Muscle layer of colon (tissue), 2 donors: ENCODE results near the gene EEA1.

ENCODE experiments used
- H3K27ac ChIP-seq: one replicate; pipeline ENCODE4 v1.7.0; 2013; ENCODE audit warnings: low read depth, mild to moderate bottlenecking, low read length, moderate library complexity
- H3K27me3 ChIP-seq, 2 donors: one replicate each; pipeline ENCODE4 v1.7.0; 2013; ENCODE audit warnings: low read length in 2 of 2, mild to moderate bottlenecking in 2 of 2; ENCODE audit not compliant: insufficient read depth in 2 of 2, control insufficient read depth in 1 of 2
- H3K36me3 ChIP-seq: one replicate; pipeline ENCODE4 v1.7.0; 2013; ENCODE audit warnings: mild to moderate bottlenecking, low read length; ENCODE audit not compliant: insufficient read depth
- H3K4me1 ChIP-seq: one replicate; pipeline ENCODE4 v1.7.0; 2013; ENCODE audit warnings: mild to moderate bottlenecking, low read length; ENCODE audit not compliant: insufficient read depth
- H3K4me3 ChIP-seq, 2 donors: one replicate each; pipeline ENCODE4 v1.7.0; 2013; ENCODE audit warnings: low read length in 2 of 2, low read depth in 1 of 2, mild to moderate bottlenecking in 1 of 2, moderate library complexity in 1 of 2
- H3K9ac ChIP-seq: one replicate; pipeline ENCODE4 v1.7.0; 2013; ENCODE audit warnings: low read length
- H3K9me3 ChIP-seq: one replicate; pipeline ENCODE4 v1.7.0; 2013; ENCODE audit warnings: mild to moderate bottlenecking, low read length
- donor health status: abdominal sarcoma.
- donor health status: Adenocarcinoma of cecum.

EEA1 gene

DNA sequence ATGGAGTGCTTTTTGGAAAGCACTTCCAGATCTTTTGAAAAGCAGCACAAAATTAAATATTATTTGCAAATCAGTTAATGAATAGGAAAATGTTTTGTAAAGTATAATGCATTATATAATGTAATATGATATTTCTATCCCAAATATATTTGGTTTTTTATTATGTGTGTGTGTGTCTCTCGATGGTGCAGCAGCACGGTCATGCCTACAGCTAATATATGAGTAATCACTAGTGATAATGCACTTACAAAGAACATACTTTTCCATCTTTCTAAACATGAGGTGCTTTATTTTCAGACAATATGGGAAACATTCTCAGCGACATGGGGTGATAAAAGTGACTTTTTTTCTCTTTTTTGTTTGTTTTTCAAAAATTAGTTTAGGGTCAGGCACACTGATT, 1.3 kb upstream of the EEA1 start:
- Histone ChIP-seq H3K27ac (peak overlapping the region; percentile 91), H3K9ac (no peak overlapping the region), H3K4me3 (no peak overlapping the region)

DNA sequence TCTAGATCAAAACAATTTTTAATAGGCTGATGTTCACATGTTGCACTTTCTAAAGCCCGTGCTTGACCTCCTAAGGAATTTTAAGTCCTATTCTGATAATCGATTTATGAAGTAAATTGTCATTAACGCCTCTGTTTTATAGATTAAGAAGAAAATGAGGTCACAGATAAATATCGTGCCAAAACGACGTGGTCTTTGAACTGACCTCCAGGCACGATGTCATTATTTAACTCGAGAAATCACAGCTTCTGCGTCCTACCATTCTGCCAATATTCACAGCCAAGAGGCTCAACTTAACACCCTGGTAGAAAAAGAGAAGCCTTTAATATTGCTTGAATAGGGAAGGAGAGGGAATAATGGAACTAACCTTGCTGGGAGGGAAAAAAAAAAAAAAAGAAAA, 888 bp upstream of the EEA1 start:
- H3K36me3 ChIP-seq = no peaks in the 10 kb centered on the region
- H3K27me3 ChIP-seq = no peaks in the 10 kb centered on the region
- peak overlapping the region; percentile 91 for H3K27ac ChIP-seq
- H3K9ac ChIP-seq = peak overlapping the region; percentile 96
- H3K4me3 ChIP-seq = peak overlapping the region; percentile 81 to 96
- H3K9me3 ChIP-seq = no peaks in the 10 kb centered on the region
- peaks cover 28% of the 10 kb centered on the region for H3K4me1 ChIP-seq

More for the DNA sequence above, 1.3 kb upstream of the EEA1 start:
- Histone ChIP-seq H3K9me3 (no peaks in the 10 kb centered on the region), H3K36me3 (no peaks in the 10 kb centered on the region), H3K27me3 (no peaks in the 10 kb centered on the region), H3K4me1 (peaks cover 24% of the 10 kb centered on the region)

DNA sequence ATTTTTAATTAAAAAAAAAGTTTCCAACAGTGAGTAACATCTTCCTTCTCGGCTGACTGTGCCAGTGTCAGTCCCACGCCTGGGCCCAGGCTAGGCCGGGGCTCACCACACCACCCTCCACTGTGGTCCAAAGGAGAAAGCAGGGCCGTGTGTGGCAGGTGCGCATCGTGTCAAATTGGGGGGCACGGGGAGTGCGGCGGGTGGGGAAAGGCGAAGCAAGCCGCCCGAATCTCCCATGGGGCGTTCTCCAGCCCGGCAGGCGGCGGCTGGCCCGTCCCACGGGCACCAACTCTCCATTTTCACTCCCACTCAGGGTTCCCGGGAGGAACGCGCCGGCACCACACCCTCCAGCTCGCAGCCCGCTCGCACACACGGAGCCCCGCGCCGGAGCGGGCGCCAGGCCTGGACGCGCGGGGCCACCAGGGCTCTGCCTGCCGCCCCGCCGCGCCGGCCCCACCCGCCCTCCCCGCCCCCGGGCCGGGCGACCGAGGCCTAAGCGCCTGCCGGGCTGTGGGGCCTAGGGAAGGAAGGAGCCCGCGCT, 604 bp downstream of the EEA1 start:
- Histone ChIP-seq H3K4me1 (peaks cover 35% of the 10 kb centered on the region), H3K4me3 (peak overlapping the region; percentile 58 to 78), H3K9ac (peak overlapping the region; percentile 80), H3K36me3 (no peaks in the 10 kb centered on the region), H3K9me3 (no peaks in the 10 kb centered on the region), H3K27me3 (no peaks in the 10 kb centered on the region), H3K27ac (peak overlapping the region; percentile 91)

DNA sequence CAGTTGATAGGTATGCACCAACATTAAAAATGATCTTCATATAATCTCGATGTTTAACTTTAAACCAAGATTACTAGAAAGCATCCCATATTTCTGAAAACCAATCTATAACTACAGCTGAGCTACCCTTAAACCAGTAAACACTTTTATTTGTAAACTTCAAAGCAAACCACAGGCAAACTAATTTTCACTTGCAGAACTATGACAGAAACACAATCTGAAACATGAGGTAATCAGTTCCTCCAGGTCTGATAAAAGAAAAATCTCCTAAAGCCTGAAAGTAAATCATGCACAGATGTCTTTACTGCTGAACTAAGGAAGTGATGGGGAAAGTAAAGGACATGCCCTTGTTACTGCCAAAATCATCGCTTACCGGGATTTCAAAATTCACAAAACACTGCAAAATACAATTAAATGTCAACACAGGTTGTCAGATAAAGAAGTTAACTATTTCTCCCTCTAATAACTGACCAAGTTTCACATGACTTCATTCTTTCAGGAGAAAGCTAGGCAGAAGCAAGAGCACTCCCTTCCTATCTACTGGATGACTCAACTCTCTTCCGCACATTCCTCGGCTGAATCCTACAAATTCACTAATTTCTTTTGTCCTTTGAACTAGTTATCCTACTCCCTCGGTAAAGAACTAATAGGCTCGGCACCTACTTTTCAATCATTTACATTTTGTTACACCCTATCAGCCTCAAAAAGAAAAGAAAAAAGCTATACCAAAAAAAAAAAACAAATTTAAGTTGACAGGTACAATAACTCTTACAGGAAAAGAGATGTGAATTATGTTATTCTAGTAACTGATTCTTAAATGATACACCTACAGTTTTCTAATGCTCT, 1.4 kb downstream of the EEA1 start:
- Histone ChIP-seq H3K4me3 (peak overlapping the region; percentile 13 to 58), H3K9ac (peak overlapping the region; percentile 80), H3K9me3 (no peaks in the 10 kb centered on the region)

DNA sequence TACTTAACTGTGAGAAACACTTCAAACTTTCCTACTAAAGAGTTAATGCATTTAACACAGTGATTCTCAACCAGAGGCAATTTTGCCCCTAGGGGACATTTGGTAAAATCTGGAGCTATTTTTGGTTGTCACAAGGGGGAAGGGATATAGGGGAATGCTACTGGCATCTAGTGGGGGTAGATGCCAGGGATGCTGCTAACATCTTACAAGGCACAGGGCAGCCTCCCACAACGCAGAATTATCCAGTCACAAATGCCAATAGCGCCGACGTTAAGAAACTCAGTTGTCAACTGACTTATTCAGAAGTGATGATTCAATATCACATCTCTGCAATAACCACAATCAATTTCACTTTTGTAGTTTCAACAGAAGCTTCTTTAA, 2.0 kb downstream of the EEA1 start:
- Histone ChIP-seq H3K27me3 (no peaks in the 10 kb centered on the region), H3K9ac (peak overlapping the region; percentile 80), H3K27ac (peak overlapping the region; percentile 53), H3K4me3 (peak overlapping the region in 1 of 2 donors; percentile 58), H3K9me3 (no peaks in the 10 kb centered on the region), H3K36me3 (no peaks in the 10 kb centered on the region), H3K4me1 (peaks cover 35% of the 10 kb centered on the region)

More for the DNA sequence above, 1.4 kb downstream of the EEA1 start:
- Histone ChIP-seq H3K4me1 (peaks cover 35% of the 10 kb centered on the region), H3K27ac (peak overlapping the region; percentile 91), H3K27me3 (no peaks in the 10 kb centered on the region), H3K36me3 (no peaks in the 10 kb centered on the region)

DNA sequence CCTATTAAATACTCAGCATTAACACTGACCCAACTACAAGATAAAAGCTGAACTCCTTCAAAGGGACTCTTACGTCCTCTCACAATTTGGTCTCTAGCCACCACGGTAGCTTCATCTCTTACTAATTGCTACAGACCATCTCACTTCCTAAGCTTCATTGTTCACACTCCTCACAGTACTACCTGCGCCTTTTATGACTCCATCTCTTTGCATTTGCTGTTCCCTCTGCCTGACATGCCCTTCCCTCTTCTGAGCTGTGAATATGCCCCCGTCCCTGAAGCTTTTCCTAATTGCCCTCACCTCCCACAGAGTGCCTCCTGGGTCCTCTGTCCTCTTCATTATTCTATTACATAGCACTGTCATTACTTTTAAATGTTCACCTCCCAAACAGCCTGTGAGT, 2.5 kb downstream of the EEA1 start:
- Histone ChIP-seq H3K9me3 (no peaks in the 10 kb centered on the region), H3K9ac (no peak overlapping the region), H3K4me3 (no peak overlapping the region), H3K4me1 (peaks cover 35% of the 10 kb centered on the region), H3K27ac (peak overlapping the region; percentile 53), H3K36me3 (no peaks in the 10 kb centered on the region), H3K27me3 (no peaks in the 10 kb centered on the region)

DNA sequence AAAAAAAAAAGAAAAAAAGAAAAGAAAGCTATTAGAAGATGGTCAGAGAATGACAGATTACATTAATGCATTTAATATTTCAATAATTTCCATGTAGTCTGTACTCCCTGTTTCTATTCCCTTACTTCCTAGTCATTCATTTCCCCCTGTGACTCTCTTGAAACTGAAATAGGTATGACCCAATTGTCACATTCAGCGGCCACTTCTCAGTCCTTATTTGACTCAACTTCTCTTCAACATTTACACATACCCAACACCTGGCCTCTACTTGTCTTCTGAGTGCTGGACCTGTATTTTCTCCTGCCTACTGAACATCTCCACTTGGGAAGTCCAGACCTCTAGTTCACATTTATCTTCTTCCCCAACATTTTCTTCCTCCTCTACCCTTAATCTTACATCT, 7.2 kb downstream of the EEA1 start:
- H3K27ac ChIP-seq = no peak overlapping the region
- H3K27me3 ChIP-seq = no peaks in the 10 kb centered on the region
- no peaks in the 10 kb centered on the region for H3K9me3 ChIP-seq
- peaks cover 19% of the 10 kb centered on the region for H3K4me1 ChIP-seq
- H3K9ac ChIP-seq = no peak overlapping the region
- no peaks in the 10 kb centered on the region for H3K36me3 ChIP-seq
- H3K4me3 ChIP-seq = no peak overlapping the region

DNA sequence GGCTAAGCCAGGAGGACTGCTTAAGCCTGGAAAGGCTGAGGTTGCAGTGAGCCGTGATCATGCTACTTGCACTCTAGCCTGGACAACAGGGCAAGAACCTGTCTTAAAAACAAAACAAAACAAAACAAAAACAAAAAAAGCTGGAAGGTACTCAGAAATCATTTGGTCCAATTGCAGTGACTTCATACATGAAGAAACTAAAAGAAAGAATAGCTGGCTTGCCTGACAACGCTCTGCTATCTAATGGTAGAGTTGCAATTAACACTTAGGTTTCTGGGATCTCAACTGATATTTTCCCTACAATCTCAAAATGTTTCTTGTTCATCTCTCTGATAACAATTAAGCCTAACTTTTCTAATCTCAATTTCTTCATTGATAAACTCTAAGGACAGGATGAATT, 13.7 kb downstream of the EEA1 start:
- Histone ChIP-seq H3K36me3 (no peaks in the 10 kb centered on the region), H3K9me3 (no peaks in the 10 kb centered on the region), H3K27me3 (no peaks in the 10 kb centered on the region), H3K4me1 (peaks cover 3% of the 10 kb centered on the region), H3K9ac (no peak overlapping the region), H3K4me3 (no peak overlapping the region), H3K27ac (no peak overlapping the region)

DNA sequence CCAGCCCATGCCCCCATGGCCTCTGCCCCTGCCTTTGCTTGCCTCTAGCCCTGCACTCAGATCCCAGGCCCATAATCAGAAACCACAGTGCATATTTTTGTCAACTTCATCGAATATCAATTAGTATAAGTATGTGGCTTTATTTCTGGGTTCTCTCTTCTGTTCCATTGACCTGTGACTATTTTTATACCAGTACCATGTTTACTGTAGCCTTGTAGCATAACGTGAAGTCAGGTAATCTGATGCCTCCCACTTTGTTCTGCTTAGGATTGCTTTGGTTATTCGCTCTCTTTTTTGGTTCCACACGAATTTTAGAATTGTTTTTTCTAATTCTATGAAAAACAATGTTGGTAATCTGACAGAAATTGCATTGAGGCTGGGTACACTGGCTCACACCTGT, 14.9 kb downstream of the EEA1 start:
- Histone ChIP-seq H3K36me3 (no peaks in the 10 kb centered on the region), H3K9ac (no peak overlapping the region), H3K4me1 (peaks cover 3% of the 10 kb centered on the region), H3K9me3 (no peaks in the 10 kb centered on the region), H3K4me3 (no peak overlapping the region), H3K27me3 (no peaks in the 10 kb centered on the region), H3K27ac (no peak overlapping the region)

DNA sequence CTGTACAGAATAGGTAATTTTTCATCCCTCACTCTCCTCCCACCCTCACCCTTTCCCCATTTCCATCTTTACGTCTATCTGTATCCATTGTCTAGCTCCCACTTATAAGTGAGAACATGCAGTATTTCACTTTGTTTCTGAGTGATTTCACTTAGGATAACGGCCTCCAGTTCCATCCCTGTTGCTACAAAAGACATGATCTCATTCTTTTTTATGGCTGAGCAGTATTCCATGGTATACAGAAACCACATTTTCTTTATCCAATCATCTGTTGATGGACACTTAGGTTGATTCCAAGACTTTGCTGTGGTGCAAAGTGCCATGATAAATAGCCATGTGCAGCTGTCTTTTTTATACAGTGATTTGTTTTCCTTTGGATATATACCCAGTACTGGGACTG, 16.4 kb downstream of the EEA1 start:
- H3K27ac ChIP-seq = no peak overlapping the region
- no peak overlapping the region for H3K9ac ChIP-seq
- no peaks in the 10 kb centered on the region for H3K36me3 ChIP-seq
- H3K4me3 ChIP-seq = no peak overlapping the region
- H3K4me1 ChIP-seq = peaks cover 3% of the 10 kb centered on the region
- H3K27me3 ChIP-seq = no peaks in the 10 kb centered on the region
- H3K9me3 ChIP-seq = peaks cover 4% of the 10 kb centered on the region

DNA sequence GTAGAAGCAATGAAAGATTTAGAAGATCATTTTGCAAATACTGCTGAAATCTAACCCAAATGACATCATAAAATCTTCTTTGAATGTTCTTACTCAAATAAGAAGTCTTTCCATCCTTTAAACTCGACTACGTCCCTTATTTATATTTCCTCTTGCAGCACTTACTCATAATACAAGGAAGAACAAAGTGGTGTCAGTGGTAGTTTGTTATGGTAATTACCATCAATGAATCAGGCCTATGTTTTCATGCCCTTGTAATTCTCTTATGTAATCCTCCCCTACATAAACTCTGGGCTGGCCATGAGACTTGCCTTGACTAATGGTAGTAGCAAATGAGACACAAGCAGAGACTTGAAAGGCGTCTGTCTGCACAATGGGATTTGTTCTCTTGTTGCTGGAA, 17.0 kb downstream of the EEA1 start:
- Histone ChIP-seq H3K9ac (no peak overlapping the region), H3K27me3 (no peaks in the 10 kb centered on the region), H3K4me3 (no peak overlapping the region), H3K27ac (no peak overlapping the region), H3K4me1 (peaks cover 3% of the 10 kb centered on the region), H3K36me3 (no peaks in the 10 kb centered on the region), H3K9me3 (peaks cover 4% of the 10 kb centered on the region)

DNA sequence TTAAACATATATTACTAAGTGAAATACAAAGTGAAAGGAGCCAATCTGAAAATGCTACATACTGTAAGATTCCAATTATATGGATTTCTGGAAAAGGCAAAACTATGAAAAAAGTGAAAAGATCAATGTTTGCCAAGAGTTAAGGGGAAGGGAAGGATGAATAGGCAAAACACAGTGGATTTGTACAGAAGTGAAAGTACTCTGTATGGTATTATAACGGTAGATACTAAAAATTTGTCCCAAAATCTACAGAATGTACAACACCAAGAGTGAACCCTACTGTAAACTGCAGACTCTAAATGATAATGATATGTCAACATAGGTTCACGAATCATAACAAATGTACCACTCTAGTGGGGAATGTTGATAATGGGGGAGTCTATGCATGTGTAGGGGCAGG, 17.8 kb downstream of the EEA1 start:
- no peak overlapping the region for H3K27ac ChIP-seq

More for the DNA sequence above, 17.8 kb downstream of the EEA1 start:
- Histone ChIP-seq H3K9me3 (peaks cover 4% of the 10 kb centered on the region), H3K4me3 (no peak overlapping the region), H3K9ac (no peak overlapping the region), H3K4me1 (peaks cover 3% of the 10 kb centered on the region), H3K36me3 (no peaks in the 10 kb centered on the region), H3K27me3 (no peaks in the 10 kb centered on the region)
